Measurements from ENCODE around the gene OR14I1.
"Not testable (repeated sequence)": the region's sequence is repeated elsewhere in the genome, so short reads cannot be mapped to it uniquely, and the experiment has no call there.

The OR14I1 gene

DNA sequence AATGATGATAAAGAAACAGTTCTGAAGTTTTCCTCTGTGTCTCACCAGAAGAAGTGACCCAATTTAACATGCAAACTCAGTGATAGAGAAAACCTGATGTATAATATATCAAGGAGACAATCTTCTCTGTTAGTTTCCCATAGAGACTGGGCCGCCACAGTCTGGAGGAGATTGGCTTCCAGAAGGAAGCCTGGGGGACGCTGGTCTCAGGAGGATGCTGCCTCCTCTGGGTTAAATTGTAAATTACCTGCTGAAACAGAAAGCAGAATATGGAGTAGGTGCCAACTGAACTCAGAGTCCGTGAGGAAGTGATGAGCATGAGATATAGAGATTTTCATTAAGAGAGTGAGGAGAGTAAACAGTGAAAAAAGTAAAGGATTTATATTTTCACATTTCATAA lies 15.8 kb downstream of the OR14I1 start:
- DNase-seq, result peak; percentile 26

DNA sequence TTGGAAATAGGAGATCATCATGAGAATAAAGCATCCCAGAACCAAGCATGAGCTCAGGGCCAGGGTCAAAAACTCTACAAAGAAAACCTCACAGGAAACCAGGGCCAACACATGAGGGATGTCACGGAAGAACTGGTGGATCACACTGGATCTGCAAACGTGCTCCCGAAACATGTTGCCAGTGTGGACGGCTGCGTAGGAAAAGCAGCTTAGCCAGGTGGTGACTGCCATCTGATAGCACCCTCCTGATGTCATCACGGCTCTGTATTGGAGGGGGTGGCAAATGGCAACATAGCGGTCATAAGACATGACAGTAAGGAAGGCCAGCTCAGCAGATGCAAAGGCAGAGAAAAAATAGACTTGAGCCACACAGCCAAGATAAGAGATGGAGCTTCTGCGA lies 20.9 kb downstream of the OR14I1 start:
- DNase-seq, result no peak

- no peak for DNase-seq
Measured at GRCh38 chr1:248670003-248670402, 32.6 kb downstream of the OR14I1 start.

DNA sequence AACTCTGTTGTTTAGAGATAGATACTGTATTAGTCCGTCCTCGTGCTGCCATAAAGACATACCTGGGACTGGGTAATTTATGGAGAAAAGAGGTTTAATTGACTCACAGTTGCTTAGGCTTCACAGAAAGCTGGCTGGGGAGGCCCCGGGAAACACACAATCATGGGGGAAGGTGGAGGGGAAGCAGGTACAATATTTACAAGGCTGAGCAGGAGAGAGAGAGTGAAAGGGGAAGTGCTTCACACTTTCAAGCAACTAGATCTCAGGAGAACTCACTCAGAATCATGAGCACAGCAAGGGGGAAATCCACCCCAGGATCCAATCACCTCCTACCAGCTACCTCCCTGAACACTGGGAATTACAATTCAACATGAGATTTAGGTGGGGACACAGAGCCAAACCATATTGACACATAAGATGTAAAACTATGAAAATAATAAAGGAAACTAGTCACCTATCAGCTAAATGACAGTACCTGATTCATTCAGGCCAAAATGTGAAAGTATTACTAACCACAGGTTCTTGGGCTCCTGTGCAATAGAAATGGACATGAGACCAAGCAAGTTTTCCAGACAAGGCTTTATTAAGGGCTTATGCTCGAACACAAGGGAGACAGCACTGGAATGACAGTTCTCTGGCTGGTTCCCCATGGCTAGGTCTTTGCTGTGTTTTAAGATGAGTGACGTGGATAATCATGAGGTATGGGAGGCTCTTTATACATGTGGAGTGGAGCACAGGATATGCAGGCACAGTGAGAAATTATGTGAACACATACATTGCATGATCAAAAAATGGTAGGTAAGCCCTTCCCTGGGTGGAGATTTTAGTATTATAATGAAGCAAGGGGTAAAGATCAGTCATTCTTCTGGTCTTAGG lies 38.9 kb downstream of the OR14I1 start:
- not testable (repeated sequence) for DNase-seq

DNA sequence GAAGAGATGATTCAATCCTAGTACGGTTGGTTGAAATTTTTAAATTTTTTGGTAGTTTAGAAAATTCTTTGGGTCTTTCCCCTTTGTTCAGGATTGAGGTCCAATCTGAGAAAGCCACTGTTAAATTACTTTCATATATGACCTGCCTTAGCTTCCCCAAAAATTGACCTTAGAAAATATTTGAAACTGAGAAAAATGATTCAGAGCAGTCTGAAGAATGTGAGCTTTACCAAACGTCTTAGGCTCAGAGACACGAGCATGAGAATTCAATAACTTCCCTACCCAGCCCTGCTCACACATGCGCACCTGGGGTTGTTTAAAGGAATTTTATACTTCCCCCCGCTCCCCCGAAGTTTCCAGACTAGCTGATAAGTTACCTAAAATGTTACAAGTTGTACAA lies 45.8 kb downstream of the OR14I1 start:
- not testable (repeated sequence) for DNase-seq

DNA sequence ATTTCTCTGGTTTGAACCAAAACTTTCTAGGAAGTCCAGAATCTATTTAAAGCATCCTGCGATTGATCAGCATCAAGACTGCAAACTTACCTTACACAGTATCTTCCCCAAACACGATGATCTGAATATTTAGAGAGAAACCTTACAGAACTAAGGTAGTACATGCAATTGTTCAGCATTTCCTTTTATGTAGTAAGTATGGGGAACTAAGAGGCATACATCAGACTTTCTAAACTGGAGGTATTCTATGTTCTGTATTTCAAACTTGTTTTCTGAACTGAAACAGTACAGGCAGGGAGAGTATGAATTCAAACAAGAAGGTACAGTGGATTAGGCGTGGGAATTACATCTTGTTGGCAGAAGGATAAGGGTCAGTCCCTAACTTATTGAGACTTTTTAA lies 47.2 kb downstream of the OR14I1 start, which contains the start of gene OR2T27:
Gene OR2T27, minus strand, starts transcription at position 175 of the 400 bp plus-strand sequence. CDS start 4,644 bp downstream, outside the sequence.
- DNase-seq, result not testable (repeated sequence)
